ENCODE data around the gene ALDH3A2. TPM values are rescaled to one million over a fixed set of nuclear protein-coding genes. Genes with fewer than 3 reads are reported as not detected.
"Not testable (repeated sequence)": the region's sequence is repeated elsewhere in the genome, so short reads cannot be mapped to it uniquely, and the experiment has no call there.

ALDH3A2 gene
- polyA plus RNA-seq, 3 donors: 90.5 to 109 (median 107) TPM

DNA sequence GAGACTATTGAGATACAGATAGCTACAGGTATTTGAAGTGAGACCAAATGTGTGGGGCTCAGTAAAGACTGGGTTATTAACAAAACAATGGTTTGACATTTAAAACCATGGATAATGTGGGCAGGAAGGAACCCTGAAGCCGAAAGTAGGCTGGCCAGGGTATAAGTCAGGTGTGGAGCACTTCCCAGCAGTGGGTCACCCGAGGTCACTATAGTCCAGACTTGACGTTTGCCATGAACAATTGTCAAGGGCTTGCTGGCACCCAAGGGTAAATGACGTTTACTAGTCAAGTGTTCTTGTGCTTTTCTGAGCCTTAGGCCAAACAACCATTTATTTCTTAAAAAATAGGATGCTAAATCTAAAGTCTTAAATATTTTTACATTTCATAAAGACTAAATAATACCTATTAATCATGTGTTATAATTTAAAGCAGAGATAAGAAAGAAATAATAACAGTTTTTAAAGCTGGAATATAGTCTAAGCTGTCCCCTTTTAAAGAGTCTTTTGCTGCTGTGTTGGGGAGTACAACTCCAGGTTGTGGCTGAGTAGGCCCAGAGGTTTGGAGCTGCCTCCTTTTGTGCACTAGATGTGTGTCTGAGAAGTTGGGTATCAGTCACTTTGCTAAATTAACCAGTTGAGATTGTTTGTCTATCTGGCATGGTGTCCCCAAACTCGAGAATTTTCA, 15.7 kb downstream of the ALDH3A2 start:
- no peak for DNase-seq (ENCODE audit: extremely low read depth in 1 of 11, low read depth in 9 of 11, low spot score in 4 of 11)

DNA sequence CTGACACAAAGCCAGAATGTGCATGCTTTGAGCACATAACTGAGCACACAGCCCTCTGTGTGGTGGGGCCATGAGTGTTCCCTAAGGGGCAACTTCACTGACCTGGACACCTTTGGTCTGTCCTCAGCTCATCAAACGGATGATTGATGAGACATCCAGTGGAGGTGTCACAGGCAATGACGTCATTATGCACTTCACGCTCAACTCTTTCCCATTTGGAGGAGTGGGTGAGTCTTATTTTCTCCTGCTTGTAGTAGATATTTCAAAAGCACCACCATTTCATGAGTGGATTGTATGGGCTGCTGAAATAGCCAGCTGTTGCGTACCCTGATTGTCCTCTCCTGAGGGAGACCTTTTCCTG, 16.2 kb downstream of the ALDH3A2 start:
- DNase-seq (ENCODE audit: extremely low read depth in 1 of 11, low read depth in 9 of 11, low spot score in 4 of 11): no peak

DNA sequence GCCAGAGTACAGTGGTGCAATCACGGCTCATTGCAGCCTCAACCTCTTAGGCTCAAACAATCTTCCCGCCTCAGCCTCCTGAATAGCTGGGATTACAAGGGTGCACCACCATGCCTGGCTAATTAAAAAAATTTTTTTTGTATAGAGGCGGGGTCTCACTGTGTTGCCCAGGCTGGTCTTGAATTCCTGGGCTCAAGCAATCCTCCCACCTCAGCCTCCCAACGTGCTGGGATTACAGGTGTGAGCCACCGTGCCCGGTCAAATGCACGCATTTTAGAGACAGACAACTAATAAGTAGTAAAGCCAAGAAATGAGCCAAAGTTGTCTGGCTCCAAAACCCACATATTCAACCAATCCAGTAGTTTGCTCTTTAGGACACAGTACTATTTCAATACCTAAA, 21.1 kb downstream of the ALDH3A2 start:
- DNase-seq (ENCODE audit: extremely low read depth in 1 of 11, low read depth in 9 of 11, low spot score in 4 of 11): not testable (repeated sequence)

DNA sequence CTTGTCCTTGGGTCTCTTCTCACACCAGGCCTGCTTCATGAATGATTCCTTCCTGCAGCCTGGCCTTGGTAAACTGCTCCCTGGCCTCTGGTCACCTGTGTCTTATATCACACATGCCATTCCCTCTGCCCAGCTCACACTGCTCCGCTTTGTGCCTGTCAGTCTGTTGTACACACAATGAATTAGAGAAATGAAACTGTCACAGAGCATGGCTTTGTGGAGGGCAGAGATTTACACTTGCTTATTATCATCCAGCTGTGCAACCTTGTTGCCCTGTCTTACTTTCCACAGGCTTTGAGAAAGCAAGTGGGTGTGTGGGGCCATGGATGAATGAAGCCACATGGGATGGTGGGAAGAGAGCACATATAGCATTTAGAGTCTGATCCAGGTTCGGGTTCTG, 22.4 kb downstream of the ALDH3A2 start:
- DNase-seq (ENCODE audit: extremely low read depth in 1 of 11, low read depth in 9 of 11, low spot score in 4 of 11): no peak

DNA sequence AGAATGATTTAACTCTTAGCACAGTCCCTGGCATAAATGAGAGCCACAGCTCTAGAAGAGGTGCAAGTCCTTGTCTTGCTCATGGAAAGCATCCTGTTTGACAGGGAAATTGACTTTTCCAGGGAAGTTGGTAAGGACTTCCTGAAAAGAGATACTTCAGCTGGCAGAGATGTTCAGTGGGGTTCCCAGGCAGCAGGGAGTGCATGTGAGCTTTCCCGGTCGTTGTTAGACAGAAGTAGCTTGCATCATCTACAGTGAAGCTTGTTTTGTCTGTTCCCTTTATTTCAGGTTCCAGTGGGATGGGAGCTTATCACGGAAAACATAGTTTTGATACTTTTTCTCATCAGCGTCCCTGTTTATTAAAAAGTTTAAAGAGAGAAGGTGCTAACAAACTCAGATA, 22.9 kb downstream of the ALDH3A2 start:
- DNase-seq (ENCODE audit: extremely low read depth in 1 of 11, low read depth in 9 of 11, low spot score in 4 of 11): no peak

DNA sequence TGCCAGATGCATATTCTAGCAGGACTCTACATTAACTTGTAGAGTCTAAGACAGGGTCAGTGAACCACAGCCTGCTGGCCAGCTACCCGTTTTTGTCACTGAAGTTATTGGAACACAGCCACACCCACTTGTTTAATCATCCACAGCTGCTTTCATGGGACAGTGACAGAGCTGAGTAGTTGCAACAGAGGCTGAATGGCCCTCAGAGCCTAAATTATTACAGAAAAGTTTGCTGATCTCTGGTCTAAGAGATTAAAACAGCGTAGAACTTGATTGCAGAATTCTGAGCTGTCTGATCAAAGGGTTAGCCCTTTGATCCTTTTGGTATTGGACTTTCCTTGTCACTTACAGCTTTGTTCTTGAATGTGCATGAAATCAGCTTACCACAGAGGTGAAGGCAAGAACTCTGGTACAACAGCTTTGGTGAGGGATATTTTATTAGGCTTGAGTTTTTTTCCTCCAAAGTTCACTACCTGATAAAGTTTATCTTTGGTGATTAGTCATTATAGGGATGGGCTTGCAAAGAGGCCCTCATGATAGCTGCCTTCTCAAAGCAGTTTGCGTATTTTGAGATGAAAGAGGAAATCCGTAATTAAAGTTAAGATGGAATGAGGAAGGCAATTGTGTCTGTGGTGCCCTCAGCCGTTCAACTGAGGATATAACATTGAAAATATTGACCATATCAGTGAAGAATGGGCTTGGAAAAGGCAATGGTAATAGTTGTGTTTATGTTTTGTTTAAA, 23.6 kb downstream of the ALDH3A2 start:
- DNase-seq (ENCODE audit: extremely low read depth in 1 of 11, low read depth in 9 of 11, low spot score in 4 of 11): peak in 6 of 11 donors; percentile 33 to 68 (median 44)

DNA sequence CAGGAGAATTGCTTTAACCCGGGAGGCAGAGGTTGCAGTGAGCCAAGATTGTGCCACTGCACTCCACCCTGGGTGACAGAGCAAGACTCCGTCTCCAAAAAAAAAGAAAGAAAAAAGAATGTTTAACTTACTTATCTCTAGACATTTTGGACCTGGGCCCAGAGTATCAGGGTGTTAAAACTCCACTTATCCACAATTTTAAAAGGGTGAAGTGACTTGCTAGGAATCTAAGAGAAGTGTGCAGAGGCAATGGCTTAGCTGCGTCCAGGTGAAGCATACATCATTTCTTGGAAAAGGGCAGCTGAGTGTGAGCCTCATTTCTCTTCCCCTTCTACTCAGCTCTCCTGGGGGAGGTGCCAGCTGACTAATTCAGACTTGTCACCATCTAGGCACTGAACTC, 25.1 kb downstream of the ALDH3A2 start:
- no peak for DNase-seq (ENCODE audit: extremely low read depth in 1 of 11, low read depth in 9 of 11, low spot score in 4 of 11)

DNA sequence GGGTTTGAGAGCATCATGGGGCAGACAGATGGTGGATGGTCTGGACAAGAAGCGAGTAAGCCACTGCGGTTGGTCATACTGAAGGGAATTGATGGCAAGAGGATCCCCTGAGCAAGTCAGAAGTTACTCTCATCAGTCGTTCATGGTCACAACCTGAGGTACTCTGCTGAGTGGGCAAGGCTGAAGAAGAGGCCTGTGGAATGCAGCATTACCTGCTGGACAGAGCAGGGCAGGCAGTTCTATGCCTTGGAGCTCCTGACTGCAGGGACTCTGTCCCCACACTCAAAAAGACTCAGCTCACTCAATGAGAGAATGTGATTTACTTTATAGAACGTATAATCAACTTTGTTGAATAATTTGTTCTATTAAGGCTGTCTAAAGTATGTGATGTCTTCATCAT, 28.3 kb downstream of the ALDH3A2 start:
- no peak for DNase-seq (ENCODE audit: extremely low read depth in 1 of 11, low read depth in 9 of 11, low spot score in 4 of 11)

DNA sequence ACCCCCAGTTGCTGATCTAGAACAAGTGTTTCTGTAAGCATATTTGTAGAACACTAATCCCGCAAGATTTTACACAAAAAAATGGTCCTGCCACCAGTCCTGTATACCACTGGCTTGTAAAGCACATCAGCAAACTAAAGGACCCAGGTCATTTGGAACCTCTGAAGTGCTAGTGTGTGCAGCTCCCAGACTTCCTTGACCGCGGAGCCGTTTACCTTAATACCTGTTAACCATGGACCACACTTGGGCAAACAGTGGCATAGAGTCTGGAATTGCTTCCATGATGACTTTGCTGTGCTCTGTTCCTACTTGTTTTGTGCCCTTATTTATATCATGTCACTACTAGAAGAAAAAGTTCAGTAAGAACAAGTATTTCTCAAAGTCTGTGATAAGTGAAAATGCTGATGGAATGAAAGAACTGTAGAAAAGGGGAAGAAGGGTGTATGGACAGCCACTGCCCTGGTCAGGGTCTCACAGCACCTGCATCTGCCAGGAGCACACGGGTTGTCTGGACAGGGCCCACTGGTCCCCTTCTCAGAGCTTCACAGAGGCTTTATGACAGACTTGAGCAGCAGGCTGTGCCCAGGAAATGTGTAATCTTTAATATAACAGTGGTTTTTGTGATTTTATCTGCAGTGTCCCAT, 29.3 kb downstream of the ALDH3A2 start:
- DNase-seq (ENCODE audit: extremely low read depth in 1 of 11, low read depth in 9 of 11, low spot score in 4 of 11): no peak

DNA sequence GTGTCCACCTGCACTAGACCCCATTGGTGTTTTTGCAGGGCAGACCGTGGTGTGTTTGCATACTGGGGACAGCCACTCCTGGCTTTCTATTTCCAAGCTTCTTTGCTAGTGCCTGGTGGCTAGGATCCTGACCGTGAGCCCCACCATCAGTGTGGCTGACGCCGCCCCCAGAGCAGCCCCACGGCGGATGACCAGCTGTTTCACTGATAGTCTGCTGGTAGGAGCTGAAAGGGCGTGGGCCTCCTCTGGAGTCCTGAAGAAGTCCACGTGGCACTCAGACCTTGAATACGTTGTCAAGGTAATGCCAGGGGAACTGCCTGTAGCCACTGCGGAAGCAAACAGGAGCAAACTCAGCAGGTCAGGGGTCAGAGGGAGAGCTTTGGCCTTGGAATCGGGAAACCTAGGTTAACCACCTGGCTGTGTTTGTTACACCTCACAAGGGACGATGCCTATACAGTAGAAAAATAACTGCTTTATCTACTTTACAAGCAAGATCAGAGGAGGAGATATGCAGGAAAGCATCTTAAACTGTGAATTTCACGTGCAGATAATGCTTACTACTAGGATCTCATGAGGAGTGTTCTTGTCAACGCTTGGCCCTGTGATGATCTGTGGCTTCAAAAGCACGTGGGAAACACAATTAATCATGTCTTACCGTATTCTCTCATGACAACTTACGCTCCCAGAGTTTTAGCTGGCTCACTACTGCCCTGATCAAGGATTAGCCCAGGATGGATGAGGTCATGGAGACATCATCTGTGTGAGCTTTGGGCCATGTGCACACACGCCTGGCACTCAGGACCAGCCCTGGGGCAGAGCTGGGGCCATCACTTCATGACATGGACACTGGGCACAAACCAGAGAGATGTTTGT, 30.3 kb downstream of the ALDH3A2 start:
- no peak for DNase-seq (ENCODE audit: extremely low read depth in 1 of 11, low read depth in 9 of 11, low spot score in 4 of 11)

DNA sequence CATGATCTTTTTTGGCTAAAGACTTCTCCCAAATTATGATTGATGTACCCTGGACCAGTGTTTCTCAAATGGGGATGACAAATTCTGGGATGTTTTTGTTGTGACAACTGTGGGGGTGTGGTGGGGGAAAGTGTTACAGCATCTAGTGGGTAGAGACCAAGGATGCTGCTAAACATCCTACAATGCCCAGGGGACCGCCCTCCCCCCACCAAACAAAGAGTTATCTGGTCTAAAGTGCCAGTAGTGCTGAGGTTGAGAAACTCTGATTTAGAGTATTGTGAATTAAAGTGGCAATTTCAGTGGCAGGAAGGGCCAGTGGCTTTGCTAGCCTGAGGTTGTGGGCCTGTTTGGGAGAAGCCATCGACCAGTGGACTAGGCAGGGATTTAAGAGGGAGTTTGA, 34.6 kb downstream of the ALDH3A2 start:
- no peak for DNase-seq (ENCODE audit: extremely low read depth in 1 of 11, low read depth in 9 of 11, low spot score in 4 of 11)

DNA sequence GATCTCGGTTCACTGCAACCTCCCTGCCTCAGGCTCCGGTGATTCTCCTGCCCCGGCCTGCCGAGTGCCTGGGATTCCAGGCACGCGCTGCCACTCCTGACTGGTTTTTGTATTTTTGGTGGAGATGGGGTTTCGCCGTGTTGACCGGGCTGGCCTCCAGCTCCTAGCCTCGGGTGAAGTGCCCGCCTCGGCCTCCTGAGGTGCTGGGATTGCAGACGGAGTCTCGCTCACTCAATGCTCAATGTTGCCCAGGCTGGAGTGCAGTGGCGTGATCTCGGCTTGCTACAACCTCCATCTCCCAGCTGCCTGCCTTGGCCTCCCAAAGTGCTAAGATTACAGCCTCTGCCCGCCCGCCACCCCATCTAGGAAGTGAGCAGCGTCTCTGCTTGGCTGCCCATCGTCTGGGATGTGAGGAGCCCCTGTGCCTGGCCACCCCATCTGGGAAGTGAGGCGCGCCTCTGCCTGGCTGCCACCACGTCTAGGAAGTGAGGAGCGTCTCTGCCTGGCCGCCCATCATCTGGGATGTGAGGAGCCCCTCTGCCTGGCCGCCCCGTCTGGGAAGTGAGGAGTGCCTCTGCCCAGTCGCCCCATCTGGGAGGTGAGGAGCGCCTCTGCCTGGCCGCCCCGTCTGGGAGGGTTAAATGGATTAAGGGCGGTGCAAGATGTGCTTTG, 36.5 kb downstream of the ALDH3A2 start:
- not testable (repeated sequence) for DNase-seq (ENCODE audit: extremely low read depth in 1 of 11, low read depth in 9 of 11, low spot score in 4 of 11)

DNA sequence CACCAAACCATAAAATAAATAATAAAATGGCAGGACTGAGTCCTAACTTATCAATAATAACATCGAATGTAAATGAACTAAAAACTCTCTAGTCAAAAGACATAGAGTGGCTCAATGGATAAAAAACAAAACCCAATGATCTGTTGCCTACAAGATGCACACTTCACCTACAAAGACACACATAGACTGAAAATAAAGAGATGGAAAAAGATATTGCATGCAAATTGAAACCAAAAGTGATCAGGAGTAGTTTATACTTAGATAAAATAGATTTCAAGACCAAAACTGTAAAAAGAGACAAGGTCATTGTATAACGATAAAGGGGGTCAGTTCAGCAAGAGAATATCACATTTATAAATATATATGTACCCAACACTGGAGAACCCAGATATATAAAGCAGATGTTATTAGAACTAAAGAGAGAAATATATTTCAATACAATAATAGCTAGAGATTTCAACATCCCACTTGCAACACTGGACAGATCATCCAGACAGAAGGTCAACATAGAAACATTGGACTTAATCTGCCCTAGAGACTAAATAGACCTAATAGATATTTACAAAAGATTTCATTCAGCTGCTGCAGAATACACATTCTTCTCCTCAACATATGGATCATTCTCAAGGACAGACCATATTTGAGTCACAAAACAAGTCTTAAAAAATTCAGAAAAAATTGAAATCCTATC, 38.0 kb downstream of the ALDH3A2 start:
- no peak for DNase-seq (ENCODE audit: extremely low read depth in 1 of 11, low read depth in 9 of 11, low spot score in 4 of 11)

DNA sequence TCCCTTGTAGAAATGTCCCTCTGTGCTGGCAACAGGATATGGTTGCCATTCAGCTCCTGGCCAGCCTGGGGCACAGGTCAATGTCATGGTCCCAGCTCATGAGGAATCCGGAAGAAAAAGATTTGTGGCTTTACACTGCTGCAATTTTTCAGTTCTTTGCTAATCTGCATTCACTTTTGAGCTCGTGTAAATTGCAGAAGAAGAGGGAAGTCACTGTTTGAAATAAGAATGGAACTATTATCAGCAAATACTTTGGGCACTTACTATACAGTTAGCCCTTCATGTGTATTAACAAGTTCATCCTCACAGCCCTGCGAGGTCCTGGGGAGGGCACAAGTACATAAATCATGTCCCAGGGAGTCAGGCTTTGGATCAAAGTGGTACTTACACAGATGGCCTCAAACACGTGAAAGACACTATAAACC, 53.7 kb downstream of the ALDH3A2 start:
- peak in 2 of 11 donors; percentile 57 to 61 for DNase-seq (ENCODE audit: extremely low read depth in 1 of 11, low read depth in 9 of 11, low spot score in 4 of 11)

DNA sequence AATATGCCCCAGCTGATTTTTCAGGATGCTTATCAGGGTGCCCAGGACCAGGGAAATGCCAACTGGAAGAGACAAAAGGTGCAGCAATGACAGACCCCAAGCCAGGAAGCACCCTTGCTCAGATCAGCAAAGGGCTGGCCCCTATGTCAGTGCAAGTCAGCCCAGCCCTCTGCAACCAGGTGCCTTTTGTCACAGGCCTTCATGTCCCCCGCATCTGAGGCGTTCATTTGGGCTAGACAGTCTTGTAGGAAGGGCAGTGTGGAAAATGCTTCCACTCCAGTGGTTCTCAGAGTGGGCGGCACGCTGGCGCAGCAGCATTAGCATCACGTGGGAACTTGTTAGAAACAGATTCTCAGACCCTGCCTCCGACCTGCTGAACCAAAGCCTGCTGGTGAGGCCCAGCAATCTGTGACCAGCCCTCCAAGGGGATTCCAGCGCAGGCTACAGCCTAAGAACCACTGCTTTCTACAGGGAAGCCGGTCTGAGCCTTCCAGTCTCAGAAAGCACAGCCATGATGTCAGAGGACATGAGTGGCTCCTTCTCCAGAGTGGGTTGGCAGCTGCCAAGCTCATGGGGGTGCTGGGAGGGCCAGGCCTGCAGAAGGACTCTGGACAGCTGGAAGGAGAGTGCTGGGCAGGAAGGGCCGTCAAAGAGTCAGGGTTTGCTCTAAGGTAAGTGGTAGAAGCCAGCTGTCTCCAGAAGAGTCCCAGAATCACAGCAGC, 54.7 kb downstream of the ALDH3A2 start:
- peak in 4 of 11 donors; percentile 52 to 74 (median 69) for DNase-seq (ENCODE audit: extremely low read depth in 1 of 11, low read depth in 9 of 11, low spot score in 4 of 11)

DNA sequence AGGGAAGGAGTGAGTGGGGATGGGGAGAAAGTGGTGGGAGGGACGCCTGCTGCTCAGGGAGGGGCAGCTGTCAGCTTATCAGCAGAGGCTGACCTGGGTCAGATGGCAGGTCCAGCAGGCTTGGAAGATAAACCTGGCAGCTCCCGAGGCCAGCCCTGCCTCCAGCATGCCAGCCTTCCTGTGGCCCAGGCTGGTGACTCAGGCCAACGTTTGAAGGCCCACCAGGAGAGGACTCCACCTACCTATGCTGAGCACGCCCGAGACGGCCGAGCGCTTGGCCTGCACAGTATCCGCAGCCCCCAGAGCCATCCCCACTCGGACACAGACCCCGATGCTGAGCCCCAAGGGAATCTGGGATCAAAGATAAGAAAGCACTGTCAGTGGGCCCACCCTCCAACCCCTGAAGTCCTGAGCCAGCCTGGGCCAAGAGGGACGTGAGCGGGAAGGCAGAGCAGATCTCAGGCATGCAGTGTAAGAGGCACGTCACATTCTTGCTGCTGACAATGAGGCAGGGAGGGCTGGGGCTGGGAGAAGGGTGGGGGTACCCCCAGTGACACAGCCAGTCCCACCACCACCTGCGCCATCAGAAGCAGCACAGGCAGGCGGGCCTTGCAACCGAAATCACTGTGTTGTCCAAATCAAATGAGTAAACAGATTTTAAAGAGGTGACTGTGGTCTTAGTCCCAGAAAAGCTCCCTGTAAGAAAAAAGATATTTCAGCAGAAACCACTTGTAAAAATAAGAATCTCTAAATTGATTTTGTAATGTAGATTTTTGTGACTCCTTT, 55.5 kb downstream of the ALDH3A2 start:
- no peak for DNase-seq (ENCODE audit: extremely low read depth in 1 of 11, low read depth in 9 of 11, low spot score in 4 of 11)

DNA sequence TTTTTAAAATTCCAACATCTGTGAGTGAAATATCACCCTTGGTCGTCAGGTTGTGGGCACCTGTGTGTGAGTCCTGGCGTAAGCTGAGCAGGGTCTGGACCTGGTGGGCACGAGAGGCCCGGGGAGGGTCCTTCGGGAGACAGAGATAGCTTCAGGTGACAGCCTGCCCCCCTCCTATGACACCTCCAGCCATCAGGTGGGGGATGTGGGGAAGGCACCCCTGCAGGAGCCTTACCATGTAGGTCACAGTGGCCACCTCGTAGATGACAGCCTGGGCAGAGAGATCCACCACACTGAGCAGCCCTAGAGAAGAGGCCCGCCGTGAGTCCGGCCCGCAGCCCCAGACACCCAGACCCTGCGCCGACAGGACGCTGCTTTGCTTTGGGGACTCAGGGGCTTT, 56.6 kb downstream of the ALDH3A2 start:
- DNase-seq (ENCODE audit: extremely low read depth in 1 of 11, low read depth in 9 of 11, low spot score in 4 of 11): no peak
